A549 (cell line): ENCODE results near the gene IL17RC.

Source experiments
- HOXA7 ChIP-seq: fragments of 250-450 bp; sonication (Bioruptor Pico); IDR thresholded peaks from 2 replicates; pipeline ENCODE4 v1.5.0; 2020; ENCODE audit warnings: mild to moderate bottlenecking, moderate library complexity
- NR3C1 ChIP-seq: fragments of >200 bp; sonication (Bioruptor Twin); formaldehyde crosslinking; IDR thresholded peaks from 3 replicates; pipeline ENCODE4 v1.6.1; 2017
- SMC3 ChIP-seq: fragments of >200 bp; sonication (Bioruptor Twin); formaldehyde crosslinking; IDR thresholded peaks from 3 replicates; pipeline ENCODE4 v1.6.1; 2018; ENCODE audit warnings: inconsistent platforms
- ZSCAN20 ChIP-seq: fragments of 250-450 bp; sonication (Bioruptor Pico); IDR thresholded peaks from 2 replicates; pipeline ENCODE4 v1.8.0; 2022; ENCODE audit warnings: mild to moderate bottlenecking, moderate library complexity
- TF ChIP-seq, protein P1 (sequence below): fragments of >200 bp; sonication (Bioruptor Twin); formaldehyde crosslinking; IDR thresholded peaks from 3 replicates; pipeline ENCODE4 v1.5.1; 2016
- TF ChIP-seq, protein P2 (sequence below): fragments of 200-600 bp; sonication (generic); IDR thresholded peaks from 2 replicates; pipeline ENCODE4 v1.6.1; 2016; ENCODE audit warnings: antibody characterized with exemption, mild to moderate bottlenecking, moderate library complexity

DNA sequence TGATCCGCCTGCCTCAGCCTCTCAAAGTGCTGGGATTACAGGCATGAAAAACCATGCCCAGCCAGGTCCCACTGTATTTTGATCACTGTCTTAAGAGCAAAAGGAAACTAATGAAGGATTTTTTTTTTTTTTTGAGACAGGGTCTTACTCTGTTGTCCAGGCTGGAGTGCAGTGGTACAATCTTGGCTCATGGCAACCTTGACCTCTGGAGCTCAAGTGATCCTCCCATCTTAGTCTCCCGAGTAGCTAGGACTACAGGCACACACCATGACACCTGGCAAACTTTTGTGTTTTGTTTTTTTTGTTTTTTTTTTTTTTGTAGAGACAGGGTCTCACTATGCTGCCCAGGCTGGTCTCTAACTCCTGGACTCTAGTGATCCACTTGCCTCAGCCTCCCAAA lies 63.4 kb downstream of the IL17RC start:
- TF ChIP-seq SMC3 (no peak), HOXA7 (CRISPR knock-in tag) (no peak), NR3C1 (no peak), ZSCAN20 (CRISPR knock-in tag) (no peak)
- TF ChIP-seq, protein P1, sequence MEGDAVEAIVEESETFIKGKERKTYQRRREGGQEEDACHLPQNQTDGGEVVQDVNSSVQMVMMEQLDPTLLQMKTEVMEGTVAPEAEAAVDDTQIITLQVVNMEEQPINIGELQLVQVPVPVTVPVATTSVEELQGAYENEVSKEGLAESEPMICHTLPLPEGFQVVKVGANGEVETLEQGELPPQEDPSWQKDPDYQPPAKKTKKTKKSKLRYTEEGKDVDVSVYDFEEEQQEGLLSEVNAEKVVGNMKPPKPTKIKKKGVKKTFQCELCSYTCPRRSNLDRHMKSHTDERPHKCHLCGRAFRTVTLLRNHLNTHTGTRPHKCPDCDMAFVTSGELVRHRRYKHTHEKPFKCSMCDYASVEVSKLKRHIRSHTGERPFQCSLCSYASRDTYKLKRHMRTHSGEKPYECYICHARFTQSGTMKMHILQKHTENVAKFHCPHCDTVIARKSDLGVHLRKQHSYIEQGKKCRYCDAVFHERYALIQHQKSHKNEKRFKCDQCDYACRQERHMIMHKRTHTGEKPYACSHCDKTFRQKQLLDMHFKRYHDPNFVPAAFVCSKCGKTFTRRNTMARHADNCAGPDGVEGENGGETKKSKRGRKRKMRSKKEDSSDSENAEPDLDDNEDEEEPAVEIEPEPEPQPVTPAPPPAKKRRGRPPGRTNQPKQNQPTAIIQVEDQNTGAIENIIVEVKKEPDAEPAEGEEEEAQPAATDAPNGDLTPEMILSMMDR = no peak
- TF ChIP-seq, protein P2, sequence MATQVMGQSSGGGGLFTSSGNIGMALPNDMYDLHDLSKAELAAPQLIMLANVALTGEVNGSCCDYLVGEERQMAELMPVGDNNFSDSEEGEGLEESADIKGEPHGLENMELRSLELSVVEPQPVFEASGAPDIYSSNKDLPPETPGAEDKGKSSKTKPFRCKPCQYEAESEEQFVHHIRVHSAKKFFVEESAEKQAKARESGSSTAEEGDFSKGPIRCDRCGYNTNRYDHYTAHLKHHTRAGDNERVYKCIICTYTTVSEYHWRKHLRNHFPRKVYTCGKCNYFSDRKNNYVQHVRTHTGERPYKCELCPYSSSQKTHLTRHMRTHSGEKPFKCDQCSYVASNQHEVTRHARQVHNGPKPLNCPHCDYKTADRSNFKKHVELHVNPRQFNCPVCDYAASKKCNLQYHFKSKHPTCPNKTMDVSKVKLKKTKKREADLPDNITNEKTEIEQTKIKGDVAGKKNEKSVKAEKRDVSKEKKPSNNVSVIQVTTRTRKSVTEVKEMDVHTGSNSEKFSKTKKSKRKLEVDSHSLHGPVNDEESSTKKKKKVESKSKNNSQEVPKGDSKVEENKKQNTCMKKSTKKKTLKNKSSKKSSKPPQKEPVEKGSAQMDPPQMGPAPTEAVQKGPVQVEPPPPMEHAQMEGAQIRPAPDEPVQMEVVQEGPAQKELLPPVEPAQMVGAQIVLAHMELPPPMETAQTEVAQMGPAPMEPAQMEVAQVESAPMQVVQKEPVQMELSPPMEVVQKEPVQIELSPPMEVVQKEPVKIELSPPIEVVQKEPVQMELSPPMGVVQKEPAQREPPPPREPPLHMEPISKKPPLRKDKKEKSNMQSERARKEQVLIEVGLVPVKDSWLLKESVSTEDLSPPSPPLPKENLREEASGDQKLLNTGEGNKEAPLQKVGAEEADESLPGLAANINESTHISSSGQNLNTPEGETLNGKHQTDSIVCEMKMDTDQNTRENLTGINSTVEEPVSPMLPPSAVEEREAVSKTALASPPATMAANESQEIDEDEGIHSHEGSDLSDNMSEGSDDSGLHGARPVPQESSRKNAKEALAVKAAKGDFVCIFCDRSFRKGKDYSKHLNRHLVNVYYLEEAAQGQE = no peak
